ENCODE measurements around the gene EPRS1. TPM values are rescaled to one million over a fixed set of nuclear protein-coding genes. Genes with fewer than 3 reads are reported as not detected.

EPRS1 gene
- total and polyA plus RNA-seq, 9 of the 15 experiments (the other 6 are each of a cell fraction or from before 2014, with no cell fraction given), result 129 to 291 (median 248) TPM

GRCh38 chr1:220046052-220046930, at the start of gene EPRS1 (continued):
- TF ChIP-seq FOXP1 (CRISPR knock-in tag; IDR thresholded peaks at IDR 0.05) (peak; percentile 98), ZNF316 (IDR thresholded peaks at IDR 0.05) (peak; percentile 96), L3MBTL2 (IDR thresholded peaks at IDR 0.05) (peak; percentile 78), SUPT5H (IDR thresholded peaks at IDR 0.05) (peak; percentile 93), PRMT5 (CRISPR knock-in tag; IDR thresholded peaks at IDR 0.05) (no peak), DMBX1 (CRISPR knock-in tag; IDR thresholded peaks at IDR 0.05; ENCODE audit: borderline replicate concordance) (no peak), NR2C2 (CRISPR knock-in tag; IDR thresholded peaks at IDR 0.05) (peak; percentile 7; the same call in 1 of the 2 replicates), NR2C2 (tag; IDR thresholded peaks at IDR 0.05) (peak; percentile 74), ZNF778 (CRISPR knock-in tag; IDR thresholded peaks at IDR 0.05) (no peak), ZBTB2 (IDR thresholded peaks at IDR 0.05) (peak; percentile 89), U2AF1 (optimal IDR thresholded peaks at IDR 0.05; ENCODE audit: low read depth, low read length) (peak; percentile 33), KLF13 (tag; IDR thresholded peaks at IDR 0.05; ENCODE audit: borderline replicate concordance, low read depth) (peak; percentile 32; the same call in 1 of the 2 replicates), ZNF224 (CRISPR knock-in tag; IDR thresholded peaks at IDR 0.05) (no peak), LCOR (CRISPR knock-in tag; IDR thresholded peaks at IDR 0.05) (peak; percentile 95), RBBP5 (IDR thresholded peaks at IDR 0.05; ENCODE audit: borderline replicate concordance, insufficient read depth, low read length, poor library complexity, severe bottlenecking) (peak; percentile 99), ZFPM2 (CRISPR knock-in tag; IDR thresholded peaks at IDR 0.05) (no peak), CBFA2T3 (IDR thresholded peaks at IDR 0.05) (no peak), ZKSCAN1 (IDR thresholded peaks at IDR 0.05; ENCODE audit: low read depth, low read length) (peak; percentile 73; the same call in 1 of the 2 replicates), ASH1L (IDR thresholded peaks at IDR 0.05; ENCODE audit: borderline replicate concordance, low read depth, partially characterized antibody) (no peak)
- TF ChIP-seq, protein P1, sequence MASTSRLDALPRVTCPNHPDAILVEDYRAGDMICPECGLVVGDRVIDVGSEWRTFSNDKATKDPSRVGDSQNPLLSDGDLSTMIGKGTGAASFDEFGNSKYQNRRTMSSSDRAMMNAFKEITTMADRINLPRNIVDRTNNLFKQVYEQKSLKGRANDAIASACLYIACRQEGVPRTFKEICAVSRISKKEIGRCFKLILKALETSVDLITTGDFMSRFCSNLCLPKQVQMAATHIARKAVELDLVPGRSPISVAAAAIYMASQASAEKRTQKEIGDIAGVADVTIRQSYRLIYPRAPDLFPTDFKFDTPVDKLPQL (IDR thresholded peaks at IDR 0.05; ENCODE audit: extremely low read depth, insufficient read length), result no peak
